ENCODE data around the gene ZRANB1.
A peak's percentile ranks its signal among the peaks of the same experiment; 100 is the strongest.
"Not testable (repeated sequence)": the region's sequence is repeated elsewhere in the genome, so short reads cannot be mapped to it uniquely, and the experiment has no call there.

The ZRANB1 gene

GRCh38 chr10:124911124-124912067 is 30.5 kb upstream of the ZRANB1 start:
- DNase-seq (ENCODE audit: low read depth): peak; percentile 78
- H3K36me3 ChIP-seq (ENCODE audit: control insufficient read depth, insufficient read depth, low read length, severe bottlenecking): no peaks in the 10 kb centered on the region
- peak overlapping the region; percentile 65 for H3K4me3 ChIP-seq (ENCODE audit: low read length)
- H3K4me1 ChIP-seq (ENCODE audit: control insufficient read depth, insufficient read depth, low read length): peaks cover 36% of the 10 kb centered on the region
- H3K27me3 ChIP-seq (replicated peaks; ENCODE audit: control insufficient read depth, insufficient read depth, low read length): no peaks in the 10 kb centered on the region
- H3K9me3 ChIP-seq (ENCODE audit: control insufficient read depth, low read length): no peaks in the 10 kb centered on the region
- peak overlapping the region; percentile 83 for H3K9ac ChIP-seq (ENCODE audit: low read length)

- H3K4me3 ChIP-seq (ENCODE audit: low read length): peak overlapping the region; percentile 65
- peaks cover 34% of the 10 kb centered on the region for H3K4me1 ChIP-seq (ENCODE audit: control insufficient read depth, insufficient read depth, low read length)
- peak overlapping the region; percentile 83 for H3K9ac ChIP-seq (ENCODE audit: low read length)
- no peak for DNase-seq (ENCODE audit: low read depth)
- no peaks in the 10 kb centered on the region for H3K9me3 ChIP-seq (ENCODE audit: control insufficient read depth, low read length)
- no peaks in the 10 kb centered on the region for H3K27me3 ChIP-seq (replicated peaks; ENCODE audit: control insufficient read depth, insufficient read depth, low read length)
- H3K36me3 ChIP-seq (ENCODE audit: control insufficient read depth, insufficient read depth, low read length, severe bottlenecking): no peaks in the 10 kb centered on the region
Observed at GRCh38 chr10:124912101-124912886, 29.6 kb upstream of the ZRANB1 start.

- Histone ChIP-seq H3K27me3 (replicated peaks; ENCODE audit: control insufficient read depth, insufficient read depth, low read length) (no peaks in the 10 kb centered on the region), H3K9me3 (ENCODE audit: control insufficient read depth, low read length) (no peaks in the 10 kb centered on the region), H3K36me3 (ENCODE audit: control insufficient read depth, insufficient read depth, low read length, severe bottlenecking) (no peaks in the 10 kb centered on the region), H3K4me3 (ENCODE audit: low read length) (no peak overlapping the region), H3K9ac (ENCODE audit: low read length) (no peak overlapping the region), H3K4me1 (ENCODE audit: control insufficient read depth, insufficient read depth, low read length) (peaks cover 34% of the 10 kb centered on the region)
- DNase-seq (ENCODE audit: low read depth): no peak
Observed at GRCh38 chr10:124913167-124913566, 28.8 kb upstream of the ZRANB1 start.

GRCh38 chr10:124914398-124914797 is 27.5 kb upstream of the ZRANB1 start:
- not testable (repeated sequence) for H3K27me3 ChIP-seq (replicated peaks; ENCODE audit: control insufficient read depth, insufficient read depth, low read length); DNase-seq (ENCODE audit: low read depth); H3K9ac ChIP-seq (ENCODE audit: low read length); H3K4me3 ChIP-seq (ENCODE audit: low read length); H3K9me3 ChIP-seq (ENCODE audit: control insufficient read depth, low read length); H3K36me3 ChIP-seq (ENCODE audit: control insufficient read depth, insufficient read depth, low read length, severe bottlenecking)
- peaks cover 46% of the 10 kb centered on the region for H3K4me1 ChIP-seq (ENCODE audit: control insufficient read depth, insufficient read depth, low read length)

- Histone ChIP-seq H3K4me3 (ENCODE audit: low read length) (peak overlapping the region; percentile 99), H3K4me1 (ENCODE audit: control insufficient read depth, insufficient read depth, low read length) (peaks cover 51% of the 10 kb centered on the region), H3K27me3 (replicated peaks; ENCODE audit: control insufficient read depth, insufficient read depth, low read length) (no peaks in the 10 kb centered on the region), H3K9ac (ENCODE audit: low read length) (peak overlapping the region; percentile 100), H3K36me3 (ENCODE audit: control insufficient read depth, insufficient read depth, low read length, severe bottlenecking) (no peaks in the 10 kb centered on the region), H3K9me3 (ENCODE audit: control insufficient read depth, low read length) (no peaks in the 10 kb centered on the region)
- DNase-seq (ENCODE audit: low read depth): peak; percentile 37
Observed at GRCh38 chr10:124916098-124916584, 25.8 kb upstream of the ZRANB1 start.

- Histone ChIP-seq H3K36me3 (ENCODE audit: control insufficient read depth, insufficient read depth, low read length, severe bottlenecking) (no peaks in the 10 kb centered on the region), H3K27me3 (replicated peaks; ENCODE audit: control insufficient read depth, insufficient read depth, low read length) (no peaks in the 10 kb centered on the region), H3K4me1 (ENCODE audit: control insufficient read depth, insufficient read depth, low read length) (peaks cover 51% of the 10 kb centered on the region), H3K9me3 (ENCODE audit: control insufficient read depth, low read length) (no peaks in the 10 kb centered on the region), H3K9ac (ENCODE audit: low read length) (peak overlapping the region; percentile 100), H3K4me3 (ENCODE audit: low read length) (peak overlapping the region; percentile 99)
- DNase-seq (ENCODE audit: low read depth): peak; percentile 99
Observed at GRCh38 chr10:124916585-124917427, 25.1 kb upstream of the ZRANB1 start.

GRCh38 chr10:124917428-124918190 is 24.3 kb upstream of the ZRANB1 start:
- Histone ChIP-seq H3K27me3 (replicated peaks; ENCODE audit: control insufficient read depth, insufficient read depth, low read length) (no peaks in the 10 kb centered on the region), H3K9me3 (ENCODE audit: control insufficient read depth, low read length) (no peaks in the 10 kb centered on the region), H3K9ac (ENCODE audit: low read length) (peak overlapping the region; percentile 100), H3K4me3 (ENCODE audit: low read length) (peak overlapping the region; percentile 99), H3K36me3 (ENCODE audit: control insufficient read depth, insufficient read depth, low read length, severe bottlenecking) (peaks cover 1% of the 10 kb centered on the region), H3K4me1 (ENCODE audit: control insufficient read depth, insufficient read depth, low read length) (peaks cover 43% of the 10 kb centered on the region)
- DNase-seq (ENCODE audit: low read depth): peak; percentile 71

GRCh38 chr10:124918191-124918830 is 23.6 kb upstream of the ZRANB1 start:
- peak; percentile 74 for DNase-seq (ENCODE audit: low read depth)
- Histone ChIP-seq H3K4me3 (ENCODE audit: low read length) (peak overlapping the region; percentile 99), H3K36me3 (ENCODE audit: control insufficient read depth, insufficient read depth, low read length, severe bottlenecking) (peaks cover 8% of the 10 kb centered on the region), H3K9ac (ENCODE audit: low read length) (peak overlapping the region; percentile 100), H3K9me3 (ENCODE audit: control insufficient read depth, low read length) (no peaks in the 10 kb centered on the region), H3K4me1 (ENCODE audit: control insufficient read depth, insufficient read depth, low read length) (peaks cover 40% of the 10 kb centered on the region), H3K27me3 (replicated peaks; ENCODE audit: control insufficient read depth, insufficient read depth, low read length) (no peaks in the 10 kb centered on the region)

- Histone ChIP-seq H3K9ac (ENCODE audit: low read length) (peak overlapping the region; percentile 100), H3K27me3 (replicated peaks; ENCODE audit: control insufficient read depth, insufficient read depth, low read length) (no peaks in the 10 kb centered on the region), H3K9me3 (ENCODE audit: control insufficient read depth, low read length) (no peaks in the 10 kb centered on the region), H3K4me1 (ENCODE audit: control insufficient read depth, insufficient read depth, low read length) (peaks cover 44% of the 10 kb centered on the region), H3K36me3 (ENCODE audit: control insufficient read depth, insufficient read depth, low read length, severe bottlenecking) (peaks cover 10% of the 10 kb centered on the region), H3K4me3 (ENCODE audit: low read length) (peak overlapping the region; percentile 99)
- DNase-seq (ENCODE audit: low read depth): peak; percentile 58
Observed at GRCh38 chr10:124918906-124919305, 23.0 kb upstream of the ZRANB1 start.

GRCh38 chr10:124921261-124921660 is 20.7 kb upstream of the ZRANB1 start:
- H3K4me3 ChIP-seq (ENCODE audit: low read length): no peak overlapping the region
- peaks cover 10% of the 10 kb centered on the region for H3K36me3 ChIP-seq (ENCODE audit: control insufficient read depth, insufficient read depth, low read length, severe bottlenecking)
- H3K4me1 ChIP-seq (ENCODE audit: control insufficient read depth, insufficient read depth, low read length): peaks cover 55% of the 10 kb centered on the region
- no peaks in the 10 kb centered on the region for H3K27me3 ChIP-seq (replicated peaks; ENCODE audit: control insufficient read depth, insufficient read depth, low read length)
- no peaks in the 10 kb centered on the region for H3K9me3 ChIP-seq (ENCODE audit: control insufficient read depth, low read length)
- no peak for DNase-seq (ENCODE audit: low read depth)
- no peak overlapping the region for H3K9ac ChIP-seq (ENCODE audit: low read length)

All from adipocyte (in vitro differentiated cells).